ENCODE data around the gene MPRIP.

The MPRIP gene

GRCh38 chr17:17107891-17108431 lies 65.7 kb downstream of the MPRIP start:
- no peak for DNase-seq (ENCODE audit: low read depth)

- DNase-seq (ENCODE audit: low read depth) = no peak
Measured at GRCh38 chr17:17108451-17109049, 66.3 kb downstream of the MPRIP start.

GRCh38 chr17:17109256-17109655 lies 67.0 kb downstream of the MPRIP start:
- DNase-seq (ENCODE audit: low read depth) = no peak

GRCh38 chr17:17109907-17110306 lies 67.7 kb downstream of the MPRIP start:
- DNase-seq (ENCODE audit: low read depth) = no peak

GRCh38 chr17:17110520-17110919 lies 68.3 kb downstream of the MPRIP start:
- DNase-seq (ENCODE audit: low read depth) = no peak

GRCh38 chr17:17111401-17112393 lies 69.4 kb downstream of the MPRIP start:
- DNase-seq (ENCODE audit: low read depth) = no peak

- DNase-seq (ENCODE audit: low read depth) = no peak
Measured at GRCh38 chr17:17112628-17113200, 70.5 kb downstream of the MPRIP start.

GRCh38 chr17:17114592-17115225 lies 72.5 kb downstream of the MPRIP start:
- DNase-seq (ENCODE audit: low read depth) = no peak

- no peak for DNase-seq (ENCODE audit: low read depth)
Measured at GRCh38 chr17:17115620-17116019, 73.4 kb downstream of the MPRIP start.

- no peak for DNase-seq (ENCODE audit: low read depth)
Measured at GRCh38 chr17:17116406-17116805, 74.1 kb downstream of the MPRIP start.

GRCh38 chr17:17117923-17118322 lies 75.7 kb downstream of the MPRIP start:
- DNase-seq (ENCODE audit: low read depth) = no peak

- no peak for DNase-seq (ENCODE audit: low read depth)
Measured at GRCh38 chr17:17118399-17118798, 76.1 kb downstream of the MPRIP start.

- no peak for DNase-seq (ENCODE audit: low read depth)
Measured at GRCh38 chr17:17119106-17119505, 76.8 kb downstream of the MPRIP start.

- DNase-seq (ENCODE audit: low read depth) = peak; percentile 31
Measured at GRCh38 chr17:17119533-17119932, 77.3 kb downstream of the MPRIP start.

GRCh38 chr17:17120294-17120693 lies 78.0 kb downstream of the MPRIP start:
- DNase-seq (ENCODE audit: low read depth) = no peak

GRCh38 chr17:17120701-17121100 lies 78.4 kb downstream of the MPRIP start:
- no peak for DNase-seq (ENCODE audit: low read depth)

- no peak for DNase-seq (ENCODE audit: low read depth)
Measured at GRCh38 chr17:17121162-17121561, 78.9 kb downstream of the MPRIP start.

GRCh38 chr17:17122781-17123483 lies 80.7 kb downstream of the MPRIP start:
- no peak for DNase-seq (ENCODE audit: low read depth)

GRCh38 chr17:17124341-17124740 lies 82.1 kb downstream of the MPRIP start:
- no peak for DNase-seq (ENCODE audit: low read depth)

- DNase-seq (ENCODE audit: low read depth) = no peak
Measured at GRCh38 chr17:17125136-17126084, 83.2 kb downstream of the MPRIP start.
